ENCODE data around the gene FAM210B.

DNA sequence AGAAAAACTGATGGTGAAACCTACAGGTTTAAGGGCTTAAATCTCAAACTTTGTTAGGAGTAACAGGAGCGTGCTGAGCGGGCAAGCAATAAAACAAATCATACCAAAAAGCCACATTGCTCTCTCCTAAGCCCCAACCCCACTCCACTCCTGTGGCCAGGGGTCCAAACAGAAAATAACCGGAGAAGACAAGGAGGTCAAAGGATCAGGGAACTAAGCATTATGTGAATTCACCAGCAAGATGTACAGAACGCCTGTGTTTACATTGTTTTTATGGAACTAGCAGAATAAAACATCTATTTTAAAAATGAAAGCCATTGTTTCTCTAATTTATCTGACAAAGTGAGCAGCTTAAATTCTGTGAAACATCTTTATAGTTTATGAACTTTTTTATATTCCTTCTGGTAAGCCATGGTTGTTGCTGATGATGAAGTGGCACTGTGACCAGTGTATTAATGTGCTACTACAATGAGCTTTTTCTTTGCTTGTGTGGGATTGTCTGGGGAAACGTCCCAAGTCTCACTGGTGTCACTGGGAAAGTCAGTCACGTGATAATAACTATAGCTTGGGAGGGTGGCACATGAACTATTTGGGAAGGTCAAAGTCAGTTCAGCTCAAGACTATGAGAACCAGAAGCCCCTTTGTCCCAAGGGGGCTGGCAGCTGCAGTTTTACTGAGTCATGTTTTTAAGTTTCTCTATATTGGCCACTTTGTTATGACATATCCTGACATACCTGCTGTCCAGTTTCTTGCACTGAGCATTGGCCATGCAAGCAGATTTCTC is 9.8 kb downstream of the FAM210B start:
- TF ChIP-seq, protein P1, sequence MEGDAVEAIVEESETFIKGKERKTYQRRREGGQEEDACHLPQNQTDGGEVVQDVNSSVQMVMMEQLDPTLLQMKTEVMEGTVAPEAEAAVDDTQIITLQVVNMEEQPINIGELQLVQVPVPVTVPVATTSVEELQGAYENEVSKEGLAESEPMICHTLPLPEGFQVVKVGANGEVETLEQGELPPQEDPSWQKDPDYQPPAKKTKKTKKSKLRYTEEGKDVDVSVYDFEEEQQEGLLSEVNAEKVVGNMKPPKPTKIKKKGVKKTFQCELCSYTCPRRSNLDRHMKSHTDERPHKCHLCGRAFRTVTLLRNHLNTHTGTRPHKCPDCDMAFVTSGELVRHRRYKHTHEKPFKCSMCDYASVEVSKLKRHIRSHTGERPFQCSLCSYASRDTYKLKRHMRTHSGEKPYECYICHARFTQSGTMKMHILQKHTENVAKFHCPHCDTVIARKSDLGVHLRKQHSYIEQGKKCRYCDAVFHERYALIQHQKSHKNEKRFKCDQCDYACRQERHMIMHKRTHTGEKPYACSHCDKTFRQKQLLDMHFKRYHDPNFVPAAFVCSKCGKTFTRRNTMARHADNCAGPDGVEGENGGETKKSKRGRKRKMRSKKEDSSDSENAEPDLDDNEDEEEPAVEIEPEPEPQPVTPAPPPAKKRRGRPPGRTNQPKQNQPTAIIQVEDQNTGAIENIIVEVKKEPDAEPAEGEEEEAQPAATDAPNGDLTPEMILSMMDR (conservative IDR thresholded peaks at IDR 0.05 in 1 of 2, IDR thresholded peaks at IDR 0.05 in 1 of 2; ENCODE audit: low read depth in 1 of 2, low read length in 2 of 2), result no peak
- no peak for TF ChIP-seq EZH2 (IDR thresholded peaks at IDR 0.05; ENCODE audit: low read length, missing control alignments)
